ENCODE data around the gene TAX1BP3. TPM values are rescaled to one million over a fixed set of nuclear protein-coding genes. Genes with fewer than 3 reads are reported as not detected.

Gene TAX1BP3
- total and polyA plus RNA-seq, 2 of the 4 experiments (the other 2 are of a cell fraction), result 146 to 176 TPM

DNA sequence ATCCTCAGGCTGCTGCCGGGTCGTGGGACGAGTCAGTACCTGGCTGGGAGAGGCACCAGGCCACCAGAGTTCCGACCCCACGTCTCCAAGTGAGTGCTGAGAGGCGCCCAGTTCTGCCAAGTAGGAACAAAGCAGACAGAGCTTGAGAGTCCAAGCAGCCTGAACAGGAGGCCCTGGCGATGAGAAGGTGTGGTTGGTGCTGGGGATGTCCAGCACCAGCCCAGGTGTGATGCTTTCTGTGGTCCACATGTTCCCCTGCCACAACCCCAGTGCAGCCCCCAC lies 10.8 kb downstream of the TAX1BP3 start:
- no CpG with 5 or more reads among the region's 7 CpGs for WGBS, 2 experiments (ENCODE audit: extremely low coverage in 2 of 2, insufficient read length in 1 of 2)
- CTCF ChIA-PET, result no interaction called here

More for the DNA sequence above, 10.8 kb downstream of the TAX1BP3 start:
- Histone ChIP-seq H2AK5ac (ENCODE audit: low read depth, low read length) (no peak overlapping the region), H3K4ac (ENCODE audit: low read depth, low read length) (no peak overlapping the region), H3K9ac (ENCODE audit: low read depth, low read length) (no peak overlapping the region), H2AK9ac (replicated peaks; ENCODE audit: low read depth, low read length, poor library complexity) (peak overlapping the region; percentile 42), H4K5ac (ENCODE audit: low read depth, low read length) (no peak overlapping the region), H3K36me3 (ENCODE audit: control insufficient read depth, insufficient read depth, low read length) (peaks cover 16% of the 10 kb centered on the region; the same call in 1 of the 2 replicates), H3K14ac (replicated peaks; ENCODE audit: low read depth, low read length) (no peak overlapping the region), H4K8ac (ENCODE audit: low read depth in 2 of 2, low read length in 2 of 2) (no peak overlapping the region), H3K27me3 (ENCODE audit: control insufficient read depth, insufficient read depth, low read length) (no peaks in the 10 kb centered on the region), H3K56ac (ENCODE audit: extremely low read depth, insufficient read depth, low read length) (no peak overlapping the region), H2AFZ (replicated peaks; ENCODE audit: low read length, poor library complexity) (peak overlapping the region; percentile 1), H3K9me3 (ENCODE audit: control insufficient read depth, insufficient read depth, low read length) (no peaks in the 10 kb centered on the region), H3K4me1 (ENCODE audit: control insufficient read depth, insufficient read depth, low read length) (peaks cover 8% of the 10 kb centered on the region), H3K27ac (ENCODE audit: insufficient read depth, low read length) (no peak overlapping the region), H3K79me1 (ENCODE audit: low read depth in 1 of 2, low read length in 2 of 2) (peaks cover 0 to 14% of the 10 kb centered on the region in 2 experiments; a peak in 2 of 4 replicates), H3K4me2 (ENCODE audit: low read depth, low read length) (no peak overlapping the region), H2BK15ac (ENCODE audit: low read depth, low read length) (no peak overlapping the region), H4K20me1 (ENCODE audit: insufficient read depth, low read length) (peaks cover 22% of the 10 kb centered on the region), H3K9me1 (ENCODE audit: insufficient read depth, low read length) (peaks cover 21% of the 10 kb centered on the region), H2BK5ac (ENCODE audit: low read depth, low read length, poor library complexity, severe bottlenecking) (no peak overlapping the region), H2BK20ac (ENCODE audit: low read depth, low read length) (no peak overlapping the region), H3K23ac (ENCODE audit: low read depth, low read length) (no peak overlapping the region), H3K4me3 (ENCODE audit: insufficient read depth, low read depth, low read length) (no peak overlapping the region), H2BK120ac (ENCODE audit: low read depth, low read length) (no peak overlapping the region), H3K18ac (ENCODE audit: low read depth, low read length) (no peak overlapping the region), H4K91ac (ENCODE audit: insufficient read depth, low read depth, low read length) (no peak overlapping the region)
- dilution Hi-C loops (cut with HindIII; ENCODE audit: low sequenced_read_pairs, unreplicated experiment) (no loop called here), in situ Hi-C loops (cut with MboI; ENCODE audit: low sequenced_read_pairs) (no loop called here), intact Hi-C loops (cut with micrococcal nuclease) (no loop called here)
- POLR2A ChIA-PET (ENCODE audit: unreplicated experiment), result no interaction called here
- ATAC-seq (ENCODE audit: low read depth) (no peak), DNase-seq (no peak)
- BruUV-seq (replicated peaks), result no TSS peak
- no peak for TF ChIP-seq RAD21 (IDR thresholded peaks at IDR 0.05; ENCODE audit: low read length)
- TF ChIP-seq, protein P1, sequence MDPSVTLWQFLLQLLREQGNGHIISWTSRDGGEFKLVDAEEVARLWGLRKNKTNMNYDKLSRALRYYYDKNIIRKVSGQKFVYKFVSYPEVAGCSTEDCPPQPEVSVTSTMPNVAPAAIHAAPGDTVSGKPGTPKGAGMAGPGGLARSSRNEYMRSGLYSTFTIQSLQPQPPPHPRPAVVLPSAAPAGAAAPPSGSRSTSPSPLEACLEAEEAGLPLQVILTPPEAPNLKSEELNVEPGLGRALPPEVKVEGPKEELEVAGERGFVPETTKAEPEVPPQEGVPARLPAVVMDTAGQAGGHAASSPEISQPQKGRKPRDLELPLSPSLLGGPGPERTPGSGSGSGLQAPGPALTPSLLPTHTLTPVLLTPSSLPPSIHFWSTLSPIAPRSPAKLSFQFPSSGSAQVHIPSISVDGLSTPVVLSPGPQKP (IDR thresholded peaks at IDR 0.05; ENCODE audit: borderline replicate concordance, low read depth, low read length), result no peak
- no peak for TF ChIP-seq MAFK (IDR thresholded peaks at IDR 0.05; ENCODE audit: low read depth, low read length)
- no peak for TF ChIP-seq NFE2L2 (IDR thresholded peaks at IDR 0.05; ENCODE audit: low read depth, low read length)
- no peak for TF ChIP-seq BHLHE40 (IDR thresholded peaks at IDR 0.05; ENCODE audit: low read depth, low read length)
- TF ChIP-seq CHD1 (IDR thresholded peaks at IDR 0.05; ENCODE audit: low read depth, low read length), result no peak
- no peak for TF ChIP-seq RFX5 (IDR thresholded peaks at IDR 0.05; ENCODE audit: low read depth, low read length)
- no peak for TF ChIP-seq FOS (IDR thresholded peaks at IDR 0.05; ENCODE audit: low read depth, low read length)
- no peak for TF ChIP-seq RCOR1 (IDR thresholded peaks at IDR 0.05; ENCODE audit: insufficient replicate concordance, low read length)

All from IMR-90 (cell line).